ENCODE data around the gene MDK.
A peak's percentile ranks its signal among the peaks of the same experiment; 100 is the strongest.

MDK gene

GRCh38 chr11:46382646-46383403 lies 1.4 kb downstream of the MDK start:
- DNase-seq (ENCODE audit: low read depth in 2 of 2) = no peak

DNA sequence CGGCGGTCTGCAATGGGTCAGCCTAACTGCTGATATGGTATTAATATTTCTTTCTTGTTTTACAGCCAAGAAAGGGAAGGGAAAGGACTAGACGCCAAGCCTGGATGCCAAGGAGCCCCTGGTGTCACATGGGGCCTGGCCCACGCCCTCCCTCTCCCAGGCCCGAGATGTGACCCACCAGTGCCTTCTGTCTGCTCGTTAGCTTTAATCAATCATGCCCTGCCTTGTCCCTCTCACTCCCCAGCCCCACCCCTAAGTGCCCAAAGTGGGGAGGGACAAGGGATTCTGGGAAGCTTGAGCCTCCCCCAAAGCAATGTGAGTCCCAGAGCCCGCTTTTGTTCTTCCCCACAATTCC lies 1.9 kb downstream of the MDK start:
- DNase-seq (ENCODE audit: low read depth in 2 of 2) = no peak

- no peak for DNase-seq (ENCODE audit: low read depth in 2 of 2)
Observed at GRCh38 chr11:46383974-46384701, 2.7 kb downstream of the MDK start.

DNA sequence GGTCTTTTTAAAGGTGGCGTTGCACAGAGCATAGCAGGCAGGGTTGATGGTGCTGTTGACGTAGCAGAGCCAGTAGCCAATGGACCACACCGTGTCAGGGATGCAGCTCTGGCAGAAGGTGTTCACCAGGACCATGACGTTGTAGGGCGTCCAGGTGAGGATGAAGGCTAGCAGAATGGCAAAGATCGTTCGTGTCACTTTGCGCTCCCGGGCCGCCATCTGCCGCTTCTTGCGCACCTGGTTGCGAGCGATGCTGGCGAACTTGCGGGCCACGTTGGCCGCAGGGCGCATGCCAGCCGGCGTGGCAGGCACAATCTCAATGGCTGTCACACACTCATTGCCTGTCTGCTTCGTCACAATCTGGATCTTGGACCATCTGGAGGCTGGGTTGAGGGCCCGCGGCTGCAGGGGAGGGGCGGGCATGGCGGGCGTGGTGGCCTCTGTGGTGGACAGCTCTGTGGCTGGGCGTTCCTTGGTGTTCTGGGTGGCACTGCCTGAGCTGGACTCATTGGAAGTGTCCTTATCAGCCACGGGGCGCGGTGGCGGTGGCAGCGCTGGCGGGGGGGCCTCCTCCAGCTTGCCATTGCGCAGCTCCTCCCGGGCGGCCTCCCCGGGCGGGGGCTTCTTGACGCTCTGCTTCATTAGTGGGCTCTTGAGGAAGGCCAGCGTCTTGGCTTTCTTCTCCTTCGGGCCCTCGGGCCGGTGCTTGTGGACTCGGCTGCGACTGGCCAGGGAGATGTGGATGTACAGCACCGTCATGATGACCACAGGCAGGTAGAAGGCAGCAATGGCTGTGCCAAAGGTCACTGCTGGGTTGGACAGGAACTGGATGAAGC lies 3.9 kb downstream of the MDK start:
- no peak for DNase-seq (ENCODE audit: low read depth in 2 of 2)

DNA sequence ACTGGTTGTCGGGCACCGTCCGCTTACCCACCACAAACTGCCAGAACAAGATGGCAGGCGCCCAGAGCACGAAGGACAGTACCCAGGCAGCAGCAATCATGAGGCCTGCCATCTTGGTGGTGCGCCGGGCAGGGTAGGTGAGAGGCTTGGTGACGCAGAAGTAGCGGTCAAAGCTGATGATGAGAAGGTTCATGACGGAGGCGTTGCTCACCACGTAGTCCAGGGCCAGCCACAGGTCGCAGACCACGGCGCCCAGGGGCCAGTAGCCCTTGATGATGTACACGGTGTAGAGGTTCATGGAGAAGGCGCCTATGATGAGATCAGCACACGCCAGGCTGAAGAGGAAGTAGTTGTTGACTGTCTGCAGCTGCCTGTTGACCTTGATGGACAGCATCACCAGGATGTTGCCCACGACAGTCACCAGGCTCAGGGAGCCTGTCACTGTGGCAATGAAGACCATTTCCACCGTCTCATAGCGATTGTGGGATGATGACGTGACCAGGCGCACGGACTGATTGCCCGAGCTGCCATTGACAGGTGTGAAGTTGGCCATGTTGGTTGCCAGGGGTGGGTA lies 4.6 kb downstream of the MDK start:
- DNase-seq (ENCODE audit: low read depth in 2 of 2) = no peak

GRCh38 chr11:46386674-46387073 lies 5.2 kb downstream of the MDK start:
- DNase-seq (ENCODE audit: low read depth in 2 of 2) = no peak

DNA sequence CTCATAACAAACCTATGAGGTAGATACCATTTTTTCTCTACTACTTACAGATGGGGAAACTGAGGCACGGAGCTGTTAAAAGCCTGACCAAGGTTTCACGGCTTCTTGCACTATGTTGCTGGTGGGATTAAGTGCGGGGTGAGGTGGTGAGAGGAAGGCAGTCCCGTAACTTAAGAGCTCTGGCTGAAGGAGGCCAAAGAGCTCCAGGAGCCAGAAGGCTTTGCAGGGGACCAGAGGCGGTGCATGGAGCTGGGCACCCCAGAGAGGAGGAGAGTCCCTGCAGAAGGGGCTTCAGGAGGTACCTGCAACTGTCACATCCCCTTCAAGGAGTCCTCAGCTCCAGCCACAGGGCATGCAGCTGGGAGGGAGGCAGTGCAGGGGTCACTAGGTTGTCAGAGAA lies 6.0 kb downstream of the MDK start:
- DNase-seq (ENCODE audit: low read depth in 2 of 2) = no peak

DNA sequence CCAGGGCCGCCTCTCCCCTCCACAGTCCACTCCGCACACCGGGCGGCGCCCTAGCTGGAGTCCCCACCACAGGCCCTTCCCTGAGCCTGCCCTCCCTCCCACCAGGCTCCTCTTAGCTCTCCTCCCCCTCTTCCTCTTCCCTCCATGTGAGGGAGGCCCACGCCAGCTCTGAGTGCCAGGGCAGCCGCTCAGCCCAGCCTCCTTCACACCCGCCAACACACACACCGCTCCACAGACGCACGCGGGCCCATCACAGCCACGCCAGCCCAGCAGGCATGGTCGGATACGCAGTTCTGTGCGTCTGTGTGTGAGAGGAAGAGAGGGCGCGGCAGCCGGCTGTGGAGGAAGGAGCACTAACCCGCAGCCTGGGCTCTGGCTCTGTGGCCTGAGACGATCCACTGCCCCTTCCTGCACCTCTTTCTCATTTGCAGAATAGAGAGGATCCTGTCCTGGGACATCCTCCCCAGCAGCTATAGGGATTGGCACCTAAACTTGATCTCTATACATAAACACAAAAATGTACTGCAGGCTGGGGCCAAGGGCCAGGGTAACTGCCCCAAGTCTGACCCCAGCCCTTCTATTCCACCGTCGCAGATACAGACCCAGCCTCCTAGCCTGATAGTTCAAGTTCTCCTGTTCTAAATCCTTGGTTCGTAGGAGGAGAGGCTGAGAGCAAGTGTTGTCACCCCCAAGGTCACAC lies 6.6 kb downstream of the MDK start:
- no peak for DNase-seq (ENCODE audit: low read depth in 2 of 2)

DNA sequence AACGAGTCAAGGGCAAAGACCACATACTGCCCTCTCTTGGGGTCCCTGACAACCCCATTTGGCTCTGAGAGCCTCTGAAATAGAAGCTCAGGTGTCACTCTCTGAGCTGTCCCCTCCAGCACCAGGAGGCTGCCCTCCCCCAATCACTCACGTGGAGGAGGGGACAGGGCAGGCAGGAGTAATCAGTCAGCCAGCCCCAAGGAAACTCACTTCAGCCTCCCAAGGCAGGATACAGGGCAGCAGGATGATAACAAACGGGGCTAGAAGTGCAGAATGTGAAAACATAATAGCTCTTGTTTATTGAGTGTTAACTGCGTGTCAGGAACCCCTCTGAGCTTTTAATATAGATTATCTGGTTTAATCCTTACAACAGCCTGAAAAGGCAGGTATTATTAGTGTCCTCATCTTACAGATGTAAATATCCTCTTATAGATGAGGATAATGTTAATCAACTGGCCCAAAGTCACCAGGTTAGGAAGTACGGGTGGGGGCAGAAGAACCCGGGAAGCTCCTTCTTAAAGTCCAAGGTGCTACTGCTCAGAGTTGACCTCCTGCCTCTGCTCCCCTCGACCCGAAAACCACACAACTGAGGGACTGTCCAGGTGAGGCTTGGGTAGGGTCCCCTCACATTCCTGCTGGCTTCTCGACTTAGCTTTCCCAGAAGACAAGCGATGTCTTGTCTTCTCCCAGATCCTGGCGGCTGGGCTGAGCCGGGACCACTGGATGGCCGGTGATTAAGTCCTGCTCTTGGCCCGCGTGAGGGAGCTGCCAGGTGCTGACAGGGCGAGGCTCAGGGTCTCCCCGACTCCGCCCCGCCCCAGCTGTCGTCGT lies 7.4 kb downstream of the MDK start:
- no peak for DNase-seq (ENCODE audit: low read depth in 2 of 2)

DNA sequence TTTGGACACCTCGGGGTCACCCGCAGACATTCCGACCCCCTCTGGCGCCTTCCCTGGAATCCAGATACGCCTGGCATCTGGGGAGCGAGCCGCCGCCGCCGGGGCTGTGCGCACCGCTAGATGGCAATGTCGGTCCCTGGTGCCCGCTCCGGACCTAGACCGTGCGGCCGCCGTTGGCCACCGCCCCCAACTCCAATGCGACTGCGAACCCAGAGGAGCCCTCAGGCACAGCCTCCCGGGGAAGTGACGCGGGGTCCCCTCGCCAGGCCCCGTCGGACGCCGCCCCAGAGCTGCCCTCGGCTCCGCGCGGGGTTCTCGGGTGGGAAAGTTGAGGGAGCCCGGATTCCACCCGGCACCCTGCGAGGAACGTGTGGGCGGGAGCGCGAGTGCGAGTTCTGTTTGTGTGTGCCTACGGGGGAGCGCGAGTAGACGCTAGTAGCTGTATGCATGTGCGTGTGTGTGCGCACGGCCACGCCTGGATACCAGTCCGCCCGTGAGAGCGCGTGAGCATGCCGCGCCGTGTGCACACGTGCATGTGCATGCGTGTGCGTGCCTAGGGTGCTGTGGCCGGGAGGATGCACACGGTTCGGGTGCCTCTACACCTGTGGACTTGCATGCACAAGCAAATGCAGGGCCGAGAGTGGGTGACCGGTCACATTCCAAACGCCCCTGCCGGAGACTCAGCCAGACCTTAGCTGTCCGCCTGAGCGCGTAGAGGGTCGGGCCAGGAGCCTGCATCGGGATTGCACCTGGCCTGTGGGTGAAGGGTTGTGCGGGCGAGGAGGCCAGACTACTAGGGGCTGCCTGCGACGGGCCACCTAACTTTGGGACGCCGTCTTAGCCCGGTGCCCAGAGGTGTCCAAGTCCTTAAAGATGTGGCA lies 8.2 kb downstream of the MDK start:
- no peak for DNase-seq (ENCODE audit: low read depth in 2 of 2)

DNA sequence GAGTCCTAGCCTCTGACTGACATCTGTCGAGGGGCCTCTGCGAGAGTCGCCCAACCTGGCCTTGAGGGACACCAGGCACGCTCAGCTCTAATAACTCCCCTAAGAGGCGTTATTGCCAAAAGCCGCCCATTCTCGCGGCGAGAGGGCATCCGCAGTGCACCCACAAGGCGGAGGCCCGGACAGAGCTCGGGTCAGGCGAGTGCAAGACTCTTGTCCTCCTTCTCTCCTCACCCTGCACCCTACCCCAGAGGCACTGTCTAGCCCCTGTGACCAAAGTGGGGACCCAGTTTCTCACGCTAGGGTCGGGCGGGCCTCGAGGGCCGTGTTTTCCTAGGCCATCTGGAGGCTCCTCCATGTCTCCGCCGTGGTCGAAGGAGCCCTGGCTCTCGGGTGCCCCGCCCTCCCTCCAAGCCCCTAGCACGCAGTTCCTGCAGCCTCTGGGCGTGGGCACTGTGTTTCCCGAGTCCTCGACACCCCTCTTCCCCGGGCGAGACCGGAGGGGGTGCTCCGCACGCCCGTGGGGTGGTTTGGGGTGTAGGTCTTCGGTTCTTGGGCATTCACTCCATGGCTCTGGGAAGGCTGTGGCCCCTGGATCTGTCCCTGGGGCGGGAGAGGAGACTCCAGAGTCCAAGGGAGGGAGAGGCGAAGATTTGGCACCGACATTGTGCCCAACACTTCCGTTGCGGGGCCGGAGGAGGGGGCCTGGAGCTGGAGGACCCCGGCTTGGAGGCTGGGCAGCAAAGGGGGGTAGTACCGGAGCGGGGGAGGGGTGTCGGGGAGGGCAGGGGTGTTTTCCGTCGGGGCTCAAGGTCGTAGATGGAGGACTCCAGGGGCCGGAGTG lies 9.1 kb downstream of the MDK start:
- no peak for DNase-seq (ENCODE audit: low read depth in 2 of 2)

DNA sequence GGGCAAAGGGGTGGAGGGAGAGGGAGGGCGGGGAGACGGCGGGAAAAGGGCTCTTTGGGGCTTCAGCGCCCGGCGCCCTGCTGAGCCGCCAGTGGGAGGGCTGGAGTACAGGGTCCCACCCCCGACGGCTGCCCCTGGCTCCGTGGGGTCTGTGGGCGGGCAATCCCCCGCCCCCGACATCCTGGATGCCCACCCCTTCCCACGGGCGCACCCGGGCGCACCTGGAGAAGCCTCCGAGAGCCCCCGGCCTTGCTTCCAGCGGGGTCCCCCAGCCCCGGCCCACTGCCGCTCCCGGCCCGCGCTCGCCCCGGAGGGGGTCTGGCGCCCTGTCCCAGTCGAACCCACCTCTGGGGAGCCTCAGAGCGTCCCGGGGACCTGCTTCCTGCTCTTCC lies 9.7 kb downstream of the MDK start:
- DNase-seq (ENCODE audit: low read depth in 2 of 2) = no peak

DNA sequence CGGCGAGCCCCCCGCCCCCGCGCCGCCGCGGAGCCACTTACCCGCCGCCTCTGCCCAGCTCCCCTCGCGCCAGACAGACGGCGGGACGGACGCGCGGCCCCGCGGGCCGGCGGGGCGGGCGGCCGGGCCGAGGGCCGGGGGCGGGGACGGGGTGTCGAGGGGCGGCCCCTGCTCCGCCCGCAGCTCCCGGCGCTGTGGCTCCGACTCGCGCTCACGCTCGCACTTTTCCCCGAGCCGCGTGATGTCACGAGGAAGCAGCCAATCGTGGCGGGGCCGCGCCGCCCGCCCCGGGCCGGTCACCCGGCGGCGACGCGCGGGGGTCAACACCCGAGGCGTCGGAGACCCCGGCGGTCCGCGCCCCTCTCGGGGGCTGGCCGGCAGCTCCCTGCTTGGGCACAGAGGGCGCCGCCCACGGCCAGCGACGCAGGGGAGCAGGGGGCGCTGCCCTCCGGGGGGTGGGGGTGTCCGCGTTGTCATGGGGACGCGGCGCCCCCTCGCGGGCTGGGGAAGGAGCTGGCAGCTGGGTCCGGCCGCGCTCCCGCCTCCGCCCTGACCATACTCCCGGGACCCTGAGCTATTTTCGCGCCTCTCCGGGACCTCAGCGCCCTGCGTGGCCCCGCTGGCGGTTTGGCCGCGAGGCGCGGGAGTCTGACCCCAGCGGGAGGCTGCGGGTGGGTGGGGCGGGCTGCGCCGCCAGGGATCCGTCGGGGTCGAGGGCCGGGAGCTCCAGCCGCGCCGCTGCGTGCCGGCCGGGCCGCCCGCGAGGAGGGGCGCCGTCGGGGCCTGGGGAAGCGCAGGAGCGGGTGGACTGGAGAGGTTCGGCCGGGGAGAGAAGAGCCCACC lies 10.3 kb downstream of the MDK start, which contains the start of gene CHRM4:
Gene CHRM4 (minus strand): TSS at position 199 of the 843 bp plus-strand sequence. CDS start 5,219 bp downstream, outside the sequence.
- DNase-seq (ENCODE audit: low read depth in 2 of 2) = no peak

DNA sequence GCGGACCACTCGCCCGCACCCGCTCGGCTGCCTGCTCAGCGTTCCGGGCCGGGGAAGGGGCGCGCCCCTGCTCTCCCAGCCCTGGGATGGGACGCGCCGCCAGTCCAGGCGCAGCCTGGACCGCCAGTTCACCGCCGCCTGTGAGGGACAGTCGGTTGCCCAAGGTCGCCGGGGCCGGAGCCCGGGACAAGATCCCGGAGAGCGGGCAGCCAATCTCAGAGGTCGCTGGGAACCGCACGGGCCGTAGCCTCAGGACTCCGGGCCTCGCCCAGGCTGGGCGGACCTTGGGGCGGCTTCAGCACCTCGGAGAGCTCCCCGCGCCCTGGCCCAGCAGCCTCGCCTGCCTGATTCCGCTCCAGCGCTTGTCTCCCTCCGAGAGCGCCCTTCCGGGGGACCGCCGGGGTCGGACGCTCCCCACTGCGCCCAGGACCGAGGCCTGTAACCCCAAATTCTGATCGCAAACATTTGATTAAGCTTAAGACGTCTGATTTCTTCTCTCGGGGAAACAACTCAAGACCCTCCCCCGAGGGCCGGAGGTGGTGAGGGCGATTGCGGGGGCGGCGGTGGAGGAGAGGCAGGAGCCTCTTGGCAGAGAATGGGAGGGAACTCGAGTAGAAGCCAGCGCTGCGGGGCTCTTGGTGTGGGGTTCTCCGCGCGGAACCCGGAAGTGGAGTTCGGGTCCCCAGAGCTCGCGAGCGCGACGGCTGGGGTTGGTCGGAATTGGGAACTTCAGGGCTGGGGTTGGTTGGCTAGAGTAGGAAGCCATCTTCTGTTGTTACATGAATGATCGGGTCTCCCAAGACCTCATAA lies 11.2 kb downstream of the MDK start:
- DNase-seq (ENCODE audit: low read depth in 2 of 2) = peak; percentile 47 to 55

GRCh38 chr11:46393231-46393616 lies 11.8 kb downstream of the MDK start:
- DNase-seq (ENCODE audit: low read depth in 2 of 2) = no peak

DNA sequence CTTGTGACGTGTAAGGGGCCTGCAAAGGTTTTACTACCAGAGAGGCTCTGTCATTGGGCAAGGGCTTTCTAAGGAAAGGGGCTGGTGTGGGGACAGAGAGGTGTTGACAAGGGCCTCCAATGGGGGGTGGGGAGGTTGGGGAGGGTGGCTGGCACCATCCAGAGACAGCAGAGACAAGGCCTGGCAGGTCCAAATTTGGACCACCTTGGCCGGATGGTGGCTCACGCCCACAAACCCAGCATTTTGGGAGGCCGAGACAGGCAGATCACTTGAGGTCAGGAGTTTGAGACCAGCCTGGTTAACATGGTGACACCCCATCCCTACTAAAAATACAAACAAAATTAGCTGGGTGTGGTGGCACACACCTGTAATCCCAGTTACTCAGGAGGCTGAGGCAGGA lies 12.3 kb downstream of the MDK start:
- DNase-seq (ENCODE audit: low read depth in 2 of 2) = no peak

DNA sequence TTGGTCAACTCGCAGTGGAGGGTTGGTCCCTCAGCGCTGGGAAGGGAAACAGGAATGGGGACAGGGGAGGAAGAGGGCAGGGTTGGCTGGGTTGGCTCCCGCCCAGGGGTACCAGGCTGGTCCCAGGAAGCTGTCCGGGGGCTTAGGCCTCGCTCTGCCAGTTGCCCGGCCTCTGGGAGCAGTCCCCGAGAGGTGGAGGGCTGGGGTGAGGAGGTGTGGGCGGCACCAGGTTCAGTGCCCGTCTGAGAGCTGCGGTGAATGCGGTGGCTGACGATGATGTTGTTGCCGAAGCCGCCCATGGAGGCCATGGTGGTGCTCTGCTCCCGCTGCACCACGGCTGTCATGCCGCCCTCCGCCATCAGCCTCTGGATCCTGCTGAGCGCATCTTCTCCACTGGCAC lies 16.1 kb downstream of the MDK start:
- no peak for DNase-seq (ENCODE audit: low read depth in 2 of 2)
